GM23248 (cell line): ENCODE measurements around the gene NUDT22.

Experiments used
- EZH2 ChIP-seq: fragments of 200-600 bp; sonication (generic); IDR thresholded peaks from 2 replicates; pipeline ENCODE4 v1.6.1; 2018; ENCODE audit warnings: antibody characterized with exemption, mild to moderate bottlenecking; ENCODE audit not compliant: insufficient read depth, poor library complexity, severe bottlenecking
- EZH2phosphoT487 ChIP-seq: fragments of 200-600 bp; sonication (generic); IDR thresholded peaks from 2 replicates; pipeline ENCODE4 v1.6.1; 2018; ENCODE audit warnings: antibody characterized with exemption, moderate library complexity, mild to moderate bottlenecking, low read depth; ENCODE audit not compliant: insufficient read depth

DNA sequence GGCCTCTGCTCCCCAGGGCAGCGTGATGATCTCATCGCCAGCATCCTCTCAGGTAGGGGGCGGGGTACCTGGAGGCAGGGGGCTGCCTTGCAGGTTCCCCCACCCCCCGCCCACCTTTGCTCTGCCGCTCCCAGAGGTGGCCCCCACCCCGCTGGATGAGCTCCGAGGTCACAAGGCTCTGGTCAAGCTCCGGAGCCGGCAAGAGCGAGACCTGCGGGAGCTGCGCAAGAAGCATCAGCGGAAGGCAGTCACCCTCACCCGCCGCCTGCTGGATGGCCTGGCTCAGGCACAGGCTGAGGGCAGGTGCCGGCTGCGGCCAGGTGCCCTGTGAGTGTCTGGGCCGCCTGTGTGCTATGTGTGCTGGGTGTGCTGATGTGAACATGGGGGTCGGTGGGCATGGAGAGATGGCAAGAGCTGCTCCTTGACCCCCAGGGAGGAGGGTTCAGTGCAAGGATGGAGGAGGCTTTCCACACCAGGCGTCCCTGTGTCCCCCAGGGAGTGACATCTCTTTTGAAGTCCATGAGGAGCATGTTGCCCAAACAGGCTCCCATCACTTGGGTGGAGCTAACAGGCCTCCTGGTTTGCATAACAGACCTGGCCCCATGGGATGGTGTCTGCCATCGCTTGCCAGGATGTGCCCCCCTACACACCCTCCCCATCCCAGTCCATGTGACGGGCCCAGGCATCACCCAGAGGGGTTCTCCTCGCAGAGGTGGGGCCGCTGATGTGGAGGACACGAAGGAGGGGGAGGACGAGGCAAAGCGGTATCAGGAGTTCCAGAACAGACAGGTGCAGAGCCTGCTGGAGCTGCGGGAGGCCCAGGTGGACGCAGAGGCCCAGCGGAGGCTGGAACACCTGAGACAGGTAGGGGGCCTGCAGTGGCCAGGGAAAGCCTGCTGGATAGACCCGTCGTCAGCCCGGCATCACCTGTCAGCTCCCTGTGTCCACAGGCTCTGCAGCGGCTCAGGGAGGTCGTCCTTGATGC, 39.4 kb downstream of the NUDT22 start:
- TF ChIP-seq EZH2 (no peak), EZH2phosphoT487 (no peak)
